ENCODE results near the gene ERC1.

DNA sequence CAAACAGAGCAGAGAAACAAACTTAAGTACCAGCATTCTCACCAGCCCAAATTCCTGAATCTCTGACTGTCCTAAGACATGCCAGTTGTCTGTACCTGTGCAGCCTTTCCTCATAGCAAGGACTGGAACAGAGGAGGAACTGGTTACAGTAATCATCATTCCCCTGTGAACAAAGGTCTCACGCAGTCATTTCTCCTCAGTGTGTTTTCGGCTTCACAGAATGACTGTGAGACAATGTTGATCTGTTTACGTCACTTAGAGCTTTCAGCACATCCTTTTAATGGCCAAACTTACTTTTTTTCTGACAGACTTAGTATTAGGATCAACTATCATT, 434.3 kb downstream of the ERC1 start:
- TF ChIP-seq, protein P1, sequence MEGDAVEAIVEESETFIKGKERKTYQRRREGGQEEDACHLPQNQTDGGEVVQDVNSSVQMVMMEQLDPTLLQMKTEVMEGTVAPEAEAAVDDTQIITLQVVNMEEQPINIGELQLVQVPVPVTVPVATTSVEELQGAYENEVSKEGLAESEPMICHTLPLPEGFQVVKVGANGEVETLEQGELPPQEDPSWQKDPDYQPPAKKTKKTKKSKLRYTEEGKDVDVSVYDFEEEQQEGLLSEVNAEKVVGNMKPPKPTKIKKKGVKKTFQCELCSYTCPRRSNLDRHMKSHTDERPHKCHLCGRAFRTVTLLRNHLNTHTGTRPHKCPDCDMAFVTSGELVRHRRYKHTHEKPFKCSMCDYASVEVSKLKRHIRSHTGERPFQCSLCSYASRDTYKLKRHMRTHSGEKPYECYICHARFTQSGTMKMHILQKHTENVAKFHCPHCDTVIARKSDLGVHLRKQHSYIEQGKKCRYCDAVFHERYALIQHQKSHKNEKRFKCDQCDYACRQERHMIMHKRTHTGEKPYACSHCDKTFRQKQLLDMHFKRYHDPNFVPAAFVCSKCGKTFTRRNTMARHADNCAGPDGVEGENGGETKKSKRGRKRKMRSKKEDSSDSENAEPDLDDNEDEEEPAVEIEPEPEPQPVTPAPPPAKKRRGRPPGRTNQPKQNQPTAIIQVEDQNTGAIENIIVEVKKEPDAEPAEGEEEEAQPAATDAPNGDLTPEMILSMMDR (IDR thresholded peaks at IDR 0.05; ENCODE audit: poor library complexity, severe bottlenecking) = no peak
- TF ChIP-seq MXI1 (conservative IDR thresholded peaks at IDR 0.05; ENCODE audit: poor library complexity, severe bottlenecking) (no peak), REST (IDR thresholded peaks at IDR 0.05; ENCODE audit: borderline replicate concordance) (no peak), TAF1 (IDR thresholded peaks at IDR 0.05; ENCODE audit: low read depth) (no peak)

All from neural cell (in vitro differentiated cells).